Activated CD8-positive, alpha-beta memory T cell treated with anti-CD3 and anti-CD28 coated beads, Interleukin-2, amount 50 U/mL, for 4 hours (primary cell): ENCODE measurements around the gene TKFC.

ENCODE experiments used
- DNase-seq: peaks from one replicate; pipeline ENCODE4 v3.0.0-alpha.2; 2020

TKFC gene

GRCh38 chr11:61325649-61326414 lies 7.2 kb upstream of the TKFC start:
- no peak for DNase-seq

- no peak for DNase-seq
These were observed 5.4 kb upstream of the TKFC start for GRCh38 chr11:61327669-61328071.

GRCh38 chr11:61328351-61328750 lies 4.7 kb upstream of the TKFC start:
- DNase-seq: no peak

- DNase-seq: no peak
These were observed 3.2 kb upstream of the TKFC start for GRCh38 chr11:61329871-61330270.

GRCh38 chr11:61331651-61332050 lies 1.4 kb upstream of the TKFC start:
- no peak for DNase-seq

- DNase-seq: no peak
These were observed 689 bp upstream of the TKFC start for GRCh38 chr11:61332281-61332796.

GRCh38 chr11:61333550-61334433 lies 764 bp downstream of the TKFC start:
- no peak for DNase-seq

GRCh38 chr11:61334434-61335354 lies 1.7 kb downstream of the TKFC start:
- DNase-seq: no peak

GRCh38 chr11:61335355-61335710 lies 2.3 kb downstream of the TKFC start:
- DNase-seq: no peak

GRCh38 chr11:61336171-61336935 lies 3.3 kb downstream of the TKFC start:
- peak; percentile 82 for DNase-seq

- DNase-seq: no peak
These were observed 4.9 kb downstream of the TKFC start for GRCh38 chr11:61337706-61338470.

GRCh38 chr11:61338783-61339489 lies 5.9 kb downstream of the TKFC start:
- DNase-seq: no peak

GRCh38 chr11:61339490-61339878 lies 6.5 kb downstream of the TKFC start:
- no peak for DNase-seq

GRCh38 chr11:61340979-61341378 lies 8.0 kb downstream of the TKFC start:
- no peak for DNase-seq

- no peak for DNase-seq
These were observed 8.7 kb downstream of the TKFC start for GRCh38 chr11:61341706-61342105.

GRCh38 chr11:61342207-61342803 lies 9.3 kb downstream of the TKFC start:
- no peak for DNase-seq

GRCh38 chr11:61343792-61344745 lies 11.0 kb downstream of the TKFC start:
- no peak for DNase-seq

- no peak for DNase-seq
These were observed 12.2 kb downstream of the TKFC start for GRCh38 chr11:61345170-61345610.
